Ramos (cell line): Measurements from ENCODE around the gene SPACA9.

Experiments
- in situ Hi-C: fragments of 300-500 bp; cut with MboI; formaldehyde crosslinking; loops from one replicate; pipeline ENCODE4 v1.14.3; 2022; ENCODE audit warnings: low sequenced_read_pairs; ENCODE audit not compliant: unreplicated experiment

Gene SPACA9

GRCh38 chr9:132888151-132888550 lies 9.5 kb downstream of the SPACA9 start:
- in situ Hi-C loops: no loop called here

GRCh38 chr9:132892400-132892799 lies 13.7 kb downstream of the SPACA9 start:
- in situ Hi-C loops: no loop called here

GRCh38 chr9:132894346-132894745 lies 15.6 kb downstream of the SPACA9 start:
- in situ Hi-C loops: no loop called here

- in situ Hi-C loops: no loop called here
These were observed 16.5 kb downstream of the SPACA9 start for GRCh38 chr9:132894862-132895835.

GRCh38 chr9:132896264-132896663 lies 17.6 kb downstream of the SPACA9 start:
- in situ Hi-C loops: no loop called here

- in situ Hi-C loops: no loop called here
These were observed 18.2 kb downstream of the SPACA9 start for GRCh38 chr9:132896906-132897305.

GRCh38 chr9:132898051-132898450 lies 19.4 kb downstream of the SPACA9 start:
- in situ Hi-C loops: no loop called here

- in situ Hi-C loops: no loop called here
These were observed 23.4 kb downstream of the SPACA9 start for GRCh38 chr9:132901858-132902831.

GRCh38 chr9:132903574-132904492 lies 25.1 kb downstream of the SPACA9 start:
- in situ Hi-C loops: no loop called here

- in situ Hi-C loops: no loop called here
These were observed 27.0 kb downstream of the SPACA9 start for GRCh38 chr9:132905726-132906125.

- in situ Hi-C loops: no loop called here
These were observed 29.9 kb downstream of the SPACA9 start for GRCh38 chr9:132908635-132909034.

- in situ Hi-C loops: no loop called here
These were observed 30.6 kb downstream of the SPACA9 start for GRCh38 chr9:132909311-132909710.

GRCh38 chr9:132910376-132910775 lies 31.7 kb downstream of the SPACA9 start:
- in situ Hi-C loops: no loop called here

GRCh38 chr9:132912131-132912530 lies 33.4 kb downstream of the SPACA9 start:
- in situ Hi-C loops: no loop called here

- in situ Hi-C loops: no loop called here
These were observed 36.2 kb downstream of the SPACA9 start for GRCh38 chr9:132914924-132915323.

GRCh38 chr9:132919614-132920268 lies 41.0 kb downstream of the SPACA9 start:
- in situ Hi-C loops: no loop called here

- in situ Hi-C loops: no loop called here
These were observed 44.7 kb downstream of the SPACA9 start for GRCh38 chr9:132923346-132923902.

GRCh38 chr9:132927704-132928103 lies 49.0 kb downstream of the SPACA9 start:
- in situ Hi-C loops: no loop called here

GRCh38 chr9:132931178-132931735 lies 52.6 kb downstream of the SPACA9 start:
- in situ Hi-C loops: no loop called here
